Sigmoid colon (tissue), 7 donors: ENCODE measurements around the gene GRAMD1A. TPM values are rescaled to one million over a fixed set of nuclear protein-coding genes. Genes with fewer than 3 reads are reported as not detected.

Source experiments
- DNase-seq: peaks from one replicate; pipeline ENCODE4 v3.0.0-alpha.2; 2019
- H3K27ac ChIP-seq, 4 donors: fragments of 200-600 bp; sonication (generic); one replicate each; pipeline ENCODE4 v1.5.1; 2016 to 2019; ENCODE audit warnings: mild to moderate bottlenecking in 1 of 4
- H3K27me3 ChIP-seq, 3 donors: fragments of 200-600 bp; sonication (generic); one replicate each; pipeline ENCODE4 v1.5.1; 2019; ENCODE audit warnings: mild to moderate bottlenecking in 1 of 3
- H3K36me3 ChIP-seq, 4 donors: fragments of 200-600 bp; sonication (generic); one replicate each; pipeline ENCODE4 v1.5.1; 2016 to 2019
- H3K4me1 ChIP-seq, 4 donors: fragments of 200-600 bp; sonication (generic); one replicate each; pipeline ENCODE4 v1.5.1; 2017 to 2019
- H3K4me3 ChIP-seq, 4 donors: fragments of 200-600 bp; sonication (generic); one replicate each; pipeline ENCODE4 v1.5.1; 2017 to 2019; ENCODE audit warnings: mild to moderate bottlenecking in 2 of 4, moderate library complexity in 1 of 4
- H3K9me3 ChIP-seq, 4 donors: fragments of 200-600 bp in 3 of 4; sonication (generic) in 3 of 4; one replicate each; pipeline versions ENCODE4 v1.5.1 to v1.6.1; 2013 to 2019
- CTCF ChIP-seq, 4 experiments: fragments of 450-650 bp in 3 of 4; fragments of 200-600 bp in 1 of 4; IDR thresholded peaks; one replicate each; pipeline ENCODE4 v1.5.1; 2016 to 2019; ENCODE audit warnings: antibody characterized with exemption in 4 of 4, mild to moderate bottlenecking in 3 of 4, moderate library complexity in 2 of 4
- EP300 ChIP-seq, 4 donors: sonication (generic); formaldehyde crosslinking; IDR thresholded peaks; one replicate each; pipeline ENCODE4 v1.6.1; 2017; ENCODE audit warnings: antibody characterized with exemption in 4 of 4
- POLR2A ChIP-seq, 2 donors: fragments of 450-650 bp; IDR thresholded peaks; one replicate each; pipeline ENCODE4 v1.6.1; 2016; ENCODE audit warnings: antibody characterized with exemption in 2 of 2, mild to moderate bottlenecking in 2 of 2, moderate library complexity in 2 of 2
- POLR2AphosphoS5 ChIP-seq, 4 donors: sonication (generic); formaldehyde crosslinking; IDR thresholded peaks; one replicate each; pipeline ENCODE4 v1.6.1; 2017; ENCODE audit warnings: antibody characterized with exemption in 4 of 4
- WGBS, 2 donors: extraction: QIAGEN DNeasy Blood & Tissue Kit; methylation state at CpG; one replicate each; pipeline ENCODE4 v1.1.7; 2013; 5-methylcytosine and 5-hydroxymethylcytosine counted together
- intact Hi-C: fragments of 100-400 bp; cut with DNase I; formaldehyde crosslinking; loops from one replicate; pipeline ENCODE4 v1.15.1; 2023
- polyA plus RNA-seq, 3 donors: library from polyadenylated mRNA; stranded (reverse); fragments of 200-250 nt; gene quantifications; one replicate each; pipeline ENCODE4 v1.2.3, GENCODE V29; 2013
- total RNA-seq, 4 donors: library from RNA; depleted of rRNA; stranded (reverse); fragments of >200 nt; gene quantifications; one replicate each; pipeline ENCODE4 v1.1.0, GENCODE V29; 2016
- donor health status: healthy with polysubstance abuse.
- donor health status: Bipolar disorder and iron deficiency.
- donor health status: healthy.

Gene GRAMD1A
- total and polyA plus RNA-seq, 7 donors: 5.1 to 58.9 (median 30.3) TPM

DNA sequence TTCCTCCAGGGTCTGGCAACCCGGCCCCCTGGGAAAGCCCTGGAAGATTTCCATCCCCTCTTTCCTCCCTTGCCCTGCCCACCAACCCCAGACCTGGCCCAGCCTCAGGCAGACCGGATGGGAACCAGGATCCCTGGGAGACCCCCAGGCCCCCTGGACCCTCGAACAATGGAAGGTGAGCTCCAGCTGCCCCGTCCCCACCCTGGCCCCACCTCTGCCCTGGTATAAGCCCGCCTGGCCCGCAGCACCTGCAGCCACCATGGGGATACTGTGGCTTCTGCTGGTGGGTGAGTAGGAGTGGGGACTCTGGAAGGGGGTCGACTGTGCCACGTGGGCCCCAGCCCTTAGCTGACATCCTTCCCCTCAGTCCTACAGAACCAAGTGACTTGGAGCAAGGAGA, 73.8 kb downstream of the GRAMD1A start:
- TF ChIP-seq POLR2A (IDR thresholded peaks at IDR 0.05): no peak
- no peak for TF ChIP-seq CTCF (IDR thresholded peaks at IDR 0.05)
- no peak for TF ChIP-seq EP300 (IDR thresholded peaks at IDR 0.05)
- no peak for TF ChIP-seq POLR2AphosphoS5 (IDR thresholded peaks at IDR 0.05)
- WGBS, 2 donors: 66 to 80% methylated on average over 8 of the region's 8 CpGs
- no peak for DNase-seq
- no peaks in the 10 kb centered on the region for H3K4me1 ChIP-seq
- H3K4me3 ChIP-seq: no peak overlapping the region
- H3K27me3 ChIP-seq: no peaks in the 10 kb centered on the region
- no peaks in the 10 kb centered on the region for H3K36me3 ChIP-seq
- H3K9me3 ChIP-seq: peaks cover 0 to 5% (median 0%) of the 10 kb centered on the region in 4 donors
- intact Hi-C loops: no loop called here
- no peak overlapping the region for H3K27ac ChIP-seq

GRCh38 chr19:35074426-35075201, 74.5 kb downstream of the GRAMD1A start:
- Histone ChIP-seq H3K4me3 (no peak overlapping the region), H3K4me1 (no peaks in the 10 kb centered on the region), H3K9me3 (peaks cover 0 to 5% (median 0%) of the 10 kb centered on the region in 4 donors), H3K27ac (no peak overlapping the region), H3K27me3 (no peaks in the 10 kb centered on the region), H3K36me3 (no peaks in the 10 kb centered on the region)
- 78 to 86% methylated on average over 21 of the region's 21 CpGs for WGBS, 2 donors
- TF ChIP-seq EP300 (IDR thresholded peaks at IDR 0.05): no peak
- no peak for DNase-seq
- intact Hi-C loops: no loop called here

DNA sequence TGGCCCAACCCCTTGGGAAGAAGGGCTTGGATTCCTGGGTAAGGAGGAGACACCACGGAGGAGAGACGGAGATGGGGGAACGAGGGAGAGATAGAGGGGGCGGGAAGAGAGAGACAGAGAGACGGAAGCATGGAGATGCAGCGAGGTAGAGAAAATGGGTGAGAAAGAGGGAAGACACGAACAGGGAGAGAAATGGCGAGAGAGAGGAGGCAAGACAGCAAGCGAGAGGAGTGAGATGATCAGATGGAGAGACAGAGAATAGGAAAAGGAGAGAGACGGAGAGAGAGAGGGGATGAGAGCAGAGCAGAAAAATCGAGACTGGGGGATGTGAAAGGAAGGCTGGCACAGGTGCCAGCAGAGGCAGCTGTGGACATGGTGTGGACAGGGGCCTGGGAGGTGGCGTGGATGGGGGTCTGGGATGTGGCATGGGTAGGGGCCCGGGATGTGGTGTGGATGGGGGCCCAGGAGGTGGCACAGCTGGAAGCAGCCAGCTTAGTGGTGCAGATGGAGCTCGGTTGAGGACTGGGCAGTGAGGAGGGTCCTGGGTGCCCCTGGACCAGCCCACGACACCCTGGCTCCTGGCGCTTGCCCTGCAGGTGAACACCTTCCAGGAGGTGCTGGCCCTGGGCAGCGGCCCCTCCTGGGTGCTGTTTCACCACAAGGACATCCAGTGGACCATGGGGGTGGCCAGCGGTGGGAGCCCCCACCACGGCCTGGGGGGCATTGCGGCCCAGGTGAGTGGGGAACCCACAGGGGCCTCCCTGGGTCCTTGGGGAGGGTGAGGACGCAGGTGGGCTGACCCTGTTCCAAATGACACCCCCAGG, 75.3 kb downstream of the GRAMD1A start:
- WGBS, 2 donors: 90% methylated on average over 21 of the region's 21 CpGs
- DNase-seq: no peak
- Histone ChIP-seq H3K4me3 (no peak overlapping the region), H3K27ac (no peak overlapping the region), H3K9me3 (peaks cover 0 to 3% (median 0%) of the 10 kb centered on the region in 4 donors), H3K4me1 (no peaks in the 10 kb centered on the region), H3K27me3 (no peaks in the 10 kb centered on the region), H3K36me3 (no peaks in the 10 kb centered on the region)
- intact Hi-C loops: no loop called here
- TF ChIP-seq POLR2A (IDR thresholded peaks at IDR 0.05) (no peak), CTCF (IDR thresholded peaks at IDR 0.05) (no peak), EP300 (IDR thresholded peaks at IDR 0.05) (no peak), POLR2AphosphoS5 (IDR thresholded peaks at IDR 0.05) (no peak)

- H3K27me3 ChIP-seq: no peaks in the 10 kb centered on the region
- no peaks in the 10 kb centered on the region for H3K9me3 ChIP-seq
- 82 to 85% methylated on average over 6 of the region's 6 CpGs for WGBS, 2 donors
- H3K4me3 ChIP-seq: no peak overlapping the region
- H3K27ac ChIP-seq: no peak overlapping the region
- H3K4me1 ChIP-seq: no peaks in the 10 kb centered on the region
- H3K36me3 ChIP-seq: no peaks in the 10 kb centered on the region
- TF ChIP-seq EP300 (IDR thresholded peaks at IDR 0.05): no peak
- no peak for TF ChIP-seq POLR2A (IDR thresholded peaks at IDR 0.05)
- TF ChIP-seq POLR2AphosphoS5 (IDR thresholded peaks at IDR 0.05): no peak
- no peak for TF ChIP-seq CTCF (IDR thresholded peaks at IDR 0.05)
- intact Hi-C loops: no loop called here
- DNase-seq: no peak
Observed at GRCh38 chr19:35076026-35076370, 75.9 kb downstream of the GRAMD1A start.

Other genes with a start within 250 kb of the GRAMD1A start
- gene ZNF599, start 227.1 kb upstream of the GRAMD1A start, total RNA-seq: 10 to 100 TPM in 1 of 4 donors, 1 to 10 TPM in 3; 7.1 to 11.9 (median 7.3) TPM
- gene ZNF599, start 227.1 kb upstream of the GRAMD1A start, polyA plus RNA-seq: 1 to 10 TPM in 2 of 3 donors, under 1 TPM in 1; 0.46 to 5.4 (median 4.2) TPM
- 1 to 10 TPM; 1.7 to 3.9 (median 1.9) TPM for gene ZNF30, start 73.4 kb upstream of the GRAMD1A start, total RNA-seq
- 1 to 10 TPM in 1 of 3 donors, under 1 TPM in 2; 0.46 to 1.8 (median 0.60) TPM for gene ZNF30, start 73.4 kb upstream of the GRAMD1A start, polyA plus RNA-seq
- gene ZNF792, start 36.1 kb upstream of the GRAMD1A start, total RNA-seq: 1 to 10 TPM; 3.1 to 6.4 (median 4.2) TPM
- 1 to 10 TPM; 1.4 to 3.0 (median 1.8) TPM for gene ZNF792, start 36.1 kb upstream of the GRAMD1A start, polyA plus RNA-seq
- gene SCN1B, start 30.1 kb downstream of the GRAMD1A start, total RNA-seq: 10 to 100 TPM in 1 of 4 donors, 1 to 10 TPM in 3; 3.0 to 10.0 (median 6.6) TPM
- gene SCN1B, start 30.1 kb downstream of the GRAMD1A start, polyA plus RNA-seq: 1 to 10 TPM; 4.5 to 9.6 (median 4.9) TPM
- under 1 TPM in 3 of 4 donors, not detected in 1; 0.36 to 0.95 (median 0.66) TPM for gene HPN, start 41.4 kb downstream of the GRAMD1A start, total RNA-seq
- gene HPN, start 41.4 kb downstream of the GRAMD1A start, polyA plus RNA-seq: 1 to 10 TPM in 1 of 3 donors, under 1 TPM in 1, not detected in 1; 0.61 to 1.8 TPM
- 10 to 100 TPM in 2 of 4 donors, 1 to 10 TPM in 2; 3.7 to 15.3 (median 8.2) TPM for gene FXYD3, start 115.5 kb downstream of the GRAMD1A start, total RNA-seq
- gene FXYD3, start 115.5 kb downstream of the GRAMD1A start, polyA plus RNA-seq: 1,000 to 10,000 TPM; 2,472 to 3,333 (median 2,871) TPM
- 10 to 100 TPM; 29.0 to 47.1 (median 35.1) TPM for gene LGI4, start 134.7 kb downstream of the GRAMD1A start, total RNA-seq
- 10 to 100 TPM in 1 of 3 donors, 1 to 10 TPM in 2; 4.2 to 35.7 (median 9.0) TPM for gene LGI4, start 134.7 kb downstream of the GRAMD1A start, polyA plus RNA-seq
- 100 to 1,000 TPM in 1 of 4 donors, 10 to 100 TPM in 3; 39.1 to 107 (median 44.6) TPM for gene FXYD1, start 138.5 kb downstream of the GRAMD1A start, total RNA-seq
- gene FXYD1, start 138.5 kb downstream of the GRAMD1A start, polyA plus RNA-seq: 10 to 100 TPM in 2 of 3 donors, 1 to 10 TPM in 1; 6.0 to 57.7 (median 15.0) TPM
- gene FXYD7, start 142.9 kb downstream of the GRAMD1A start, total RNA-seq: 1 to 10 TPM in 1 of 4 donors, not detected in 3; 3.3 TPM
- 1 to 10 TPM in 1 of 3 donors, not detected in 2; 1.7 TPM for gene FXYD7, start 142.9 kb downstream of the GRAMD1A start, polyA plus RNA-seq
- gene FXYD5, start 154.4 kb downstream of the GRAMD1A start, total RNA-seq: 10 to 100 TPM; 20.1 to 32.4 (median 28.8) TPM
- 100 to 1,000 TPM in 1 of 3 donors, 10 to 100 TPM in 2; 18.5 to 102 (median 27.0) TPM for gene FXYD5, start 154.4 kb downstream of the GRAMD1A start, polyA plus RNA-seq
- gene FAM187B, start 228.4 kb downstream of the GRAMD1A start, total RNA-seq: not detected
- gene FAM187B, start 228.4 kb downstream of the GRAMD1A start, polyA plus RNA-seq: not detected
- 1 to 10 TPM in 3 of 4 donors, under 1 TPM in 1; 0.68 to 3.6 (median 2.3) TPM for gene LSR, start 248.7 kb downstream of the GRAMD1A start, total RNA-seq
- gene LSR, start 248.7 kb downstream of the GRAMD1A start, polyA plus RNA-seq: 100 to 1,000 TPM in 1 of 3 donors, 10 to 100 TPM in 2; 51.8 to 218 (median 61.9) TPM